Measurements from ENCODE around the gene ZNF546.

ZNF546 gene

GRCh38 chr19:39982883-39983282, 14.0 kb upstream of the ZNF546 start:
- no peaks in the 10 kb centered on the region for H3K27me3 ChIP-seq (ENCODE audit: insufficient read depth, low read depth)
- H4K20me1 ChIP-seq (ENCODE audit: insufficient read depth) = no peaks in the 10 kb centered on the region
- H2AFZ ChIP-seq (ENCODE audit: low read depth) = no peak overlapping the region
- no peaks in the 10 kb centered on the region for H3K4me1 ChIP-seq (ENCODE audit: low read depth, poor library complexity, severe bottlenecking)
- peaks cover 13% of the 10 kb centered on the region; the same call in 1 of the 2 replicates for H3K36me3 ChIP-seq (ENCODE audit: insufficient read depth)
- H3K79me2 ChIP-seq (ENCODE audit: insufficient read depth, low read depth) = peaks cover 10% of the 10 kb centered on the region; the same call in 1 of the 2 replicates
- no peak overlapping the region for H3K27ac ChIP-seq
- no peak overlapping the region for H3K9ac ChIP-seq
- H3K4me2 ChIP-seq = no peak overlapping the region
- no peak for TF ChIP-seq CTCF (conservative IDR thresholded peaks at IDR 0.05; ENCODE audit: low read depth, low read length)
- no peak overlapping the region for H3K4me3 ChIP-seq (IDR thresholded peaks at IDR 0.05; ENCODE audit: insufficient read depth, low read depth, low read length)

DNA sequence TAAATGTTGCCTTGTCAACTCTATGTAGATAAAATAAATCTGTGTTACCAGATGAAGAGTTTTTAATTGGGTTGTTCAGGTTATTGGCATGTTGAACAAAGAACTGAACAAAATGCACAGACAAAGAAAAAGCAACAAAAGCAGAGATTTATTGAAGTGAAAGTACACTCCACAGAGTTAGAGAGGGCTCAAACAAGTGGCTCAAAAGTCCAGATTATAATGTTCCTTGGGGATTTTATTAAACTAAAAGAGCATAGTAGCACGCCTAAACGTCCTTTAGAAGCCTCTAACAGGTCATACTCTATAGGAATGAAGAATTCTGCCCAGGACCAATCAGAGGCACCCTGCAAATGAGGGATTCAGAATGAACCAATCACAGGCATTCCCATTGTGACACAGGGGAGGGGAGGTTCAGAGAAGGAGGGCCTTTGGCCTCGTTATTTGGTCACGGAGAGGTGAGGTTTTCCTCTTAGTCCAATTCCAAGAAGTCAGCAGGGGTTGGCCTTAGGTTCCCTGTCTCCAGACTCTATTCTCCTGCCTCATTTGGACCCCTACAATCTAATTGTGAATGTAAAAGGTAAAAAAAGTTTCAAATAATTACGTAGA, 13.1 kb upstream of the ZNF546 start:
- Histone ChIP-seq H3K9ac (no peak overlapping the region), H3K27ac (no peak overlapping the region), H3K4me2 (no peak overlapping the region), H4K20me1 (ENCODE audit: insufficient read depth) (no peaks in the 10 kb centered on the region), H3K36me3 (ENCODE audit: insufficient read depth) (peaks cover 13% of the 10 kb centered on the region; the same call in 1 of the 2 replicates), H3K79me2 (ENCODE audit: insufficient read depth, low read depth) (peaks cover 16% of the 10 kb centered on the region; the same call in 1 of the 2 replicates), H2AFZ (ENCODE audit: low read depth) (no peak overlapping the region), H3K4me3 (IDR thresholded peaks at IDR 0.05; ENCODE audit: insufficient read depth, low read depth, low read length) (no peak overlapping the region), H3K27me3 (ENCODE audit: insufficient read depth, low read depth) (no peaks in the 10 kb centered on the region), H3K4me1 (ENCODE audit: low read depth, poor library complexity, severe bottlenecking) (no peaks in the 10 kb centered on the region)
- TF ChIP-seq CTCF (conservative IDR thresholded peaks at IDR 0.05; ENCODE audit: low read depth, low read length) = no peak

- H3K4me2 ChIP-seq = no peak overlapping the region
- no peaks in the 10 kb centered on the region for H3K27me3 ChIP-seq (ENCODE audit: insufficient read depth, low read depth)
- H3K27ac ChIP-seq = no peak overlapping the region
- H3K79me2 ChIP-seq (ENCODE audit: insufficient read depth, low read depth) = peaks cover 16% of the 10 kb centered on the region; the same call in 1 of the 2 replicates
- H4K20me1 ChIP-seq (ENCODE audit: insufficient read depth) = no peaks in the 10 kb centered on the region
- H2AFZ ChIP-seq (ENCODE audit: low read depth) = no peak overlapping the region
- H3K4me3 ChIP-seq (IDR thresholded peaks at IDR 0.05; ENCODE audit: insufficient read depth, low read depth, low read length) = no peak overlapping the region
- no peaks in the 10 kb centered on the region; the same call in 1 of the 2 replicates for H3K36me3 ChIP-seq (ENCODE audit: insufficient read depth)
- no peak for TF ChIP-seq CTCF (conservative IDR thresholded peaks at IDR 0.05; ENCODE audit: low read depth, low read length)
- H3K9ac ChIP-seq = no peak overlapping the region
- H3K4me1 ChIP-seq (ENCODE audit: low read depth, poor library complexity, severe bottlenecking) = no peaks in the 10 kb centered on the region
Observed at GRCh38 chr19:39986643-39987042, 10.2 kb upstream of the ZNF546 start.

GRCh38 chr19:39987167-39987566, 9.7 kb upstream of the ZNF546 start:
- H3K9ac ChIP-seq = no peak overlapping the region
- no peak overlapping the region for H3K4me2 ChIP-seq
- H3K36me3 ChIP-seq (ENCODE audit: insufficient read depth) = no peaks in the 10 kb centered on the region; the same call in 1 of the 2 replicates
- H3K27me3 ChIP-seq (ENCODE audit: insufficient read depth, low read depth) = no peaks in the 10 kb centered on the region
- H3K4me3 ChIP-seq (IDR thresholded peaks at IDR 0.05; ENCODE audit: insufficient read depth, low read depth, low read length) = no peak overlapping the region
- no peak overlapping the region for H3K27ac ChIP-seq
- TF ChIP-seq CTCF (conservative IDR thresholded peaks at IDR 0.05; ENCODE audit: low read depth, low read length) = no peak
- no peaks in the 10 kb centered on the region for H4K20me1 ChIP-seq (ENCODE audit: insufficient read depth)
- no peak overlapping the region for H2AFZ ChIP-seq (ENCODE audit: low read depth)
- no peaks in the 10 kb centered on the region for H3K4me1 ChIP-seq (ENCODE audit: low read depth, poor library complexity, severe bottlenecking)
- peaks cover 16% of the 10 kb centered on the region; the same call in 1 of the 2 replicates for H3K79me2 ChIP-seq (ENCODE audit: insufficient read depth, low read depth)
